ENCODE results near the gene KRT2.
"Not testable (repeated sequence)": the region's sequence is repeated elsewhere in the genome, so short reads cannot be mapped to it uniquely, and the experiment has no call there.

KRT2 gene

GRCh38 chr12:52684431-52684830 lies 32.4 kb upstream of the KRT2 start:
- no peak for DNase-seq (ENCODE audit: low spot score)

- no peak for DNase-seq (ENCODE audit: low spot score)
Measured at GRCh38 chr12:52683575-52684300, 31.7 kb upstream of the KRT2 start.

- no peak for DNase-seq (ENCODE audit: low spot score)
Measured at GRCh38 chr12:52682938-52683574, 31.0 kb upstream of the KRT2 start.

GRCh38 chr12:52682381-52682660 lies 30.3 kb upstream of the KRT2 start:
- no peak for DNase-seq (ENCODE audit: low spot score)

GRCh38 chr12:52681526-52682380 lies 29.7 kb upstream of the KRT2 start:
- DNase-seq (ENCODE audit: low spot score) = peak; percentile 53

- DNase-seq (ENCODE audit: low spot score) = no peak
Measured at GRCh38 chr12:52680363-52680762, 28.4 kb upstream of the KRT2 start, which contains the start of gene KRT1. KRT1 (minus strand) TSS chr12:52680407; CDS start chr12:52680348, 59 bp downstream.

GRCh38 chr12:52679875-52680274 lies 27.9 kb upstream of the KRT2 start:
- no peak for DNase-seq (ENCODE audit: low spot score)

GRCh38 chr12:52677671-52678070 lies 25.7 kb upstream of the KRT2 start:
- no peak for DNase-seq (ENCODE audit: low spot score)

GRCh38 chr12:52677126-52677525 lies 25.1 kb upstream of the KRT2 start:
- no peak for DNase-seq (ENCODE audit: low spot score)

- no peak for DNase-seq (ENCODE audit: low spot score)
Measured at GRCh38 chr12:52676163-52676562, 24.2 kb upstream of the KRT2 start.

GRCh38 chr12:52675301-52675701 lies 23.3 kb upstream of the KRT2 start:
- DNase-seq (ENCODE audit: low spot score) = no peak

- no peak for DNase-seq (ENCODE audit: low spot score)
Measured at GRCh38 chr12:52674433-52674775, 22.4 kb upstream of the KRT2 start.

GRCh38 chr12:52673713-52674432 lies 21.9 kb upstream of the KRT2 start:
- no peak for DNase-seq (ENCODE audit: low spot score)

- DNase-seq (ENCODE audit: low spot score) = no peak
Measured at GRCh38 chr12:52673217-52673616, 21.2 kb upstream of the KRT2 start.

GRCh38 chr12:52672321-52672933 lies 20.4 kb upstream of the KRT2 start:
- no peak for DNase-seq (ENCODE audit: low spot score)

- no peak for DNase-seq (ENCODE audit: low spot score)
Measured at GRCh38 chr12:52670961-52671360, 18.9 kb upstream of the KRT2 start.

- no peak for DNase-seq (ENCODE audit: low spot score)
Measured at GRCh38 chr12:52670506-52670905, 18.5 kb upstream of the KRT2 start.

GRCh38 chr12:52669941-52670340 lies 17.9 kb upstream of the KRT2 start:
- DNase-seq (ENCODE audit: low spot score) = not testable (repeated sequence)

- no peak for DNase-seq (ENCODE audit: low spot score)
Measured at GRCh38 chr12:52669426-52669825, 17.4 kb upstream of the KRT2 start.

GRCh38 chr12:52667931-52668330 lies 15.9 kb upstream of the KRT2 start:
- DNase-seq (ENCODE audit: low spot score) = no peak

GRCh38 chr12:52667509-52667908 lies 15.5 kb upstream of the KRT2 start:
- DNase-seq (ENCODE audit: low spot score) = no peak

- no peak for DNase-seq (ENCODE audit: low spot score)
Measured at GRCh38 chr12:52666471-52666870, 14.5 kb upstream of the KRT2 start.
